Gastroesophageal sphincter (tissue), 3 donors: ENCODE results near the gene ZNF326.

ENCODE experiments used
- EP300 ChIP-seq: sonication (generic); formaldehyde crosslinking; IDR thresholded peaks from one replicate; pipeline ENCODE4 v1.6.1; 2017; ENCODE audit warnings: antibody characterized with exemption, mild to moderate bottlenecking
- POLR2A ChIP-seq, 2 donors: fragments of 450-650 bp; IDR thresholded peaks; one replicate each; pipeline ENCODE4 v1.6.1; 2017; ENCODE audit warnings: antibody characterized with exemption in 2 of 2, mild to moderate bottlenecking in 2 of 2, moderate library complexity in 1 of 2
- POLR2AphosphoS5 ChIP-seq: sonication (generic); formaldehyde crosslinking; IDR thresholded peaks from one replicate; pipeline ENCODE4 v1.6.1; 2017; ENCODE audit warnings: antibody characterized with exemption
- TF ChIP-seq, protein P1 (sequence below), 4 experiments: fragments of 200-600 bp in 2 of 4; fragments of 450-650 bp in 2 of 4; sonication (generic) in 1 of 4; IDR thresholded peaks; one replicate each; pipeline ENCODE4 v1.5.1; 2017 to 2019; ENCODE audit warnings: antibody characterized with exemption in 4 of 4, mild to moderate bottlenecking in 2 of 4, moderate library complexity in 2 of 4

DNA sequence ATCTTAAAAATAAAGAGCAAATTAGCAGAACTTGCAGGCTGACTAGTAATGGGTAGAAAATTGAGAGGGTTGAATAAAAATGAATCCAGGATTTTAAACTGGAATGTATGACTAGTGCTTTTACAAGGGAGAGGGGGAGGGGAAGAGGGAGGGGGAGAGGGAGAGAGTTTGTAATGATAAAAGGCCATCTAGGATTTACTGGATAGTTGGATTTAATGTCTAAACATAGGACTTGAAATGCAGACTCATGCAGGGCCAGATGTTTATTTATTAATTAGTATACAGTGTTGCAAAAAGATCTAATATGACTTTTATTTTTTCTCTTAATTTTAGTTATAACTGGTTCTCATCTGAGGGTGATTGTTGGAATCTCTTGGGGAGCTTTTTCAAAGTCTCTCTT, 4.3 kb downstream of the ZNF326 start:
- TF ChIP-seq POLR2AphosphoS5: no peak
- TF ChIP-seq, protein P1, sequence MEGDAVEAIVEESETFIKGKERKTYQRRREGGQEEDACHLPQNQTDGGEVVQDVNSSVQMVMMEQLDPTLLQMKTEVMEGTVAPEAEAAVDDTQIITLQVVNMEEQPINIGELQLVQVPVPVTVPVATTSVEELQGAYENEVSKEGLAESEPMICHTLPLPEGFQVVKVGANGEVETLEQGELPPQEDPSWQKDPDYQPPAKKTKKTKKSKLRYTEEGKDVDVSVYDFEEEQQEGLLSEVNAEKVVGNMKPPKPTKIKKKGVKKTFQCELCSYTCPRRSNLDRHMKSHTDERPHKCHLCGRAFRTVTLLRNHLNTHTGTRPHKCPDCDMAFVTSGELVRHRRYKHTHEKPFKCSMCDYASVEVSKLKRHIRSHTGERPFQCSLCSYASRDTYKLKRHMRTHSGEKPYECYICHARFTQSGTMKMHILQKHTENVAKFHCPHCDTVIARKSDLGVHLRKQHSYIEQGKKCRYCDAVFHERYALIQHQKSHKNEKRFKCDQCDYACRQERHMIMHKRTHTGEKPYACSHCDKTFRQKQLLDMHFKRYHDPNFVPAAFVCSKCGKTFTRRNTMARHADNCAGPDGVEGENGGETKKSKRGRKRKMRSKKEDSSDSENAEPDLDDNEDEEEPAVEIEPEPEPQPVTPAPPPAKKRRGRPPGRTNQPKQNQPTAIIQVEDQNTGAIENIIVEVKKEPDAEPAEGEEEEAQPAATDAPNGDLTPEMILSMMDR (IDR thresholded peaks at IDR 0.05): no peak
- no peak for TF ChIP-seq EP300
- TF ChIP-seq POLR2A (IDR thresholded peaks at IDR 0.05): no peak
